ENCODE results near the gene WWTR1.

WWTR1 gene

DNA sequence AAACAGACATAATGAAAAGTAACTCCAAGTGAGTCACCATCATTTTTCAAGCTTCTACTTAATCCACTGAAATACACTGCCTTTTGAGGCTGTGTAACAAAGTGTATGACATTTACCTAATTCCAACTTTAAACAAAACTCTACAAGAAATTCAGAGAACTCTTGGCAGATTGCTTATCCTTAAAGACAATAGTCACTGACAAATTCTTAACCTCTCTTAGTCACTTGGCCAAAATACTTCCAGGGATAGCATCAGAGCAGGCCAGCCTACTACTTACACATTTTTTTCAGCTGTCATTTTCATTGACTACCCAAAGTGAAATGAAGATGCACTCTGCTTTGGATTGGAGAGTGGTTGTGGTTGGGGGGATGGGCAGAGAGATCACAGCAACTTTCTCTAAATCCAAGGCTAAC is 3.6 kb downstream of the WWTR1 start:
- no peak for DNase-seq

GRCh38 chr3:149653564-149653963 is 4.3 kb downstream of the WWTR1 start:
- DNase-seq = no peak

DNA sequence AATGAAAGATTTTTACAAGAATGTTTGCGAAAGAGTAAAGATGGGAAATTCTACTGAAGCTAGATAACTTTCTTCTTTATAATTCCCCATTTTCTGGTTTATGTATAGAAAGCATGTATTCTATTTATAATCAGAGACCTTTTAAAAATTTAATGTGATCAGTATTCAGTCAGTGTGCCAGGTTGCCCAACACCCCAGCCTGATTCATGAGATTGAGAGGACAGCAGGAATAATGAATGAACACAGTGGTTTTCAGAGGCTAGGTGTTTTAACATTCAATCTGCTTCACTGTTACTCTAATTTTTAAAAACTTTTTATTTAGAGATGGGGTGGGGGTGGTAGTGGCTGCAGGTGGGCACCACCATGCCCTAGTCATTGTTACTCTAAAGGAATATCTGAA is 4.7 kb downstream of the WWTR1 start:
- DNase-seq = no peak

- DNase-seq = no peak
These were observed 7.0 kb downstream of the WWTR1 start for GRCh38 chr3:149650828-149651227.

GRCh38 chr3:149648525-149648924 is 9.3 kb downstream of the WWTR1 start:
- no peak for DNase-seq

GRCh38 chr3:149647812-149648211 is 10.0 kb downstream of the WWTR1 start:
- DNase-seq = no peak

DNA sequence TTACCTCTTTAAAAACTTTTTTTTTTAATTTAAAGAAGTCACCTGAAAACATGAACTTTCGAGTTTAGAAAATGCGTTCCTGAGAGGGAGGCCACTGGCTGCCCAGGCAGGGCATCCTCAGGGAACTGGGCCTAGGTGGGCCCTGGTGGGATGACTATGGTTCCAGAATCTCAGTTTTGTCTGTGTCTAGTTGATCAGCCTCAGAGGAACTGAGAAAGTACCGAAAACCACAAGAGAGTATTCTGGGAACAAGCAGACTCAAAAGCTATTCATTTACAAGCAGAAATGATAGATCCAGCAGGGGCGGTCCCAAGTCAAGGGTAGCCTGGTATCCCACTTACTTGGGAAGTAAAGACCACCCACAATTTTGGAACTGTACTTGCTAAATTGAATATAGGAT is 10.5 kb downstream of the WWTR1 start:
- DNase-seq = no peak

GRCh38 chr3:149646181-149646766 is 11.6 kb downstream of the WWTR1 start:
- DNase-seq = no peak

- no peak for DNase-seq
These were observed 13.9 kb downstream of the WWTR1 start for GRCh38 chr3:149643963-149644362.

GRCh38 chr3:149643482-149643798 is 14.4 kb downstream of the WWTR1 start:
- DNase-seq = no peak

GRCh38 chr3:149640976-149641728 is 16.7 kb downstream of the WWTR1 start:
- DNase-seq = no peak

DNA sequence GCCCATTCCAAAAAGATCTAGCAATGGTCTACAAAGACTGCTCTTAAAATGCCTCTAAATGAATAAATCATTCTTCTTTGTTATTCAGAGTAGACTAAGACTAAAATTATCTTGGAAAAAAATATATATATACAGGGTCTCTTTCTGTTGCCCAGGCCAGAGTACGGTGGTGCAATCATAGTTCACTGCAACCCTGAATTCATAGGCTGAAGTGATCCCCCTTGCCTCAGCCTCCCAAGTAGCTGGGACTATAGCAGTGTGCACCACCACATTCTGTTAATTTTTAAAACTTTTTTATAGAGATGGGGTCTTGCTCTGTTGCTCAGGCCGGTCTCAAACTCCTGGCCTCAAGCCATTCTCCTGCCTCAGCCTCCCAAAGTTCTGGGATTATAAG is 18.7 kb downstream of the WWTR1 start:
- no peak for DNase-seq

DNA sequence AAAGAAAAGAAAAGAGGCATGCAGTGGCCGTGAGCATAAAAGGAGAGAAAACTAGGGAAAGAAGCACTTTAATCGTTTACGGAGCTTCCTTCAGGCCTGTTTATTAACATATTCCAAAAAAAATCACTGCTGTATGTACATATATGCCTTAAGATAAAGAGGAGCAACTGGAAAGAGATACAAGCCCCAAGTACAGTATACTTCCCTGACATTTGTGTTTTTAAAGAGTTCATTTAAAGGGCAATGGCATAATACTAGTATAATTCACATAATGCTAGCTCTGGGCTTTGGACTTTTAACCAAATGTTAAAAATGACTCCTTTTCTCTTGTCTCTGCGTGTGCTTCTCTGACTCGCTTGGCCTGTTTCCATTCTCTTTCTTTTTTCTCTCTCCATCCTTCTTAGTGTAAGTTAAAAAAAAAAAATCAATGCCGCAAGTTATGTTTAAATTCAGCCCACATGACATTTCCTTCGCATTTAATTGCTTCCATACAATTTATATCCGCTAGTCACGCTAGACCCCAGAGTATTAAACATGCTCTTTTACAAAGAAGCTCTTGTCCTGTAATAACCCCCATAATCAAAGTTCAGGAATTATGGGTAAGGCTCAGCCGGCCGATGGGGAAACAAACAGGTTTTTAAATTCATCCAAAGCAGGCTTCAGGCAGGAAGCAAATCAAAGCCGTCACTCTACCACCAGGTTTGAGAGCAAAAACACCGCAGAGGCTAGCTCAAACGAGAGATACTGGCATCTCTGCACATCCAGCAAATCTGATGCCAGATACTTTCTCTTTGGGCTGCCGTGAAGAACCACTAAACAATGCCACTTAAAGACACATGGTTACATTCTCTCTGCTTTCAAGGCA is 19.4 kb downstream of the WWTR1 start:
- DNase-seq = no peak

DNA sequence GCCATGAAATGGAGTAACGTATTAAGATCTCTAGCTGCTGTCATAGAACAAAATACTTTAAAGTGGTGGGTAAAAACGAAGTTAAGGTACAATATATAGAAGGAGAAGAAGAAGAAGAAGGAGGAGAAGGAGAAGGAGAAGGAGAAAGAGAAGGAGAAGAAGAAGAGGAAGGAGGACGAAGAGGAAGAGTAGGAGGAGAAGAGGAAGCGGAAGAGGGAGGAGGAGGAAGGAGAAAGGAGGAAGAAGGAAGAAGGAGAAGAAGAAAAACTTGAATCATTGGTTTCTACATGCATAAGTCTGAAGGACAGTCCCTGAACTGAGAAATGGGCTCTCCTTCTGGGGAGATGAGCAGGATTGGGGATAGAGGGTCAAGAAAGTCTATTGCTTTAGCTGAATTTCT is 22.4 kb downstream of the WWTR1 start:
- DNase-seq = no peak

- no peak for DNase-seq
These were observed 23.3 kb downstream of the WWTR1 start for GRCh38 chr3:149634573-149634972.

- no peak for DNase-seq
These were observed 23.8 kb downstream of the WWTR1 start for GRCh38 chr3:149634072-149634471.

GRCh38 chr3:149632225-149632624 is 25.6 kb downstream of the WWTR1 start:
- no peak for DNase-seq

DNA sequence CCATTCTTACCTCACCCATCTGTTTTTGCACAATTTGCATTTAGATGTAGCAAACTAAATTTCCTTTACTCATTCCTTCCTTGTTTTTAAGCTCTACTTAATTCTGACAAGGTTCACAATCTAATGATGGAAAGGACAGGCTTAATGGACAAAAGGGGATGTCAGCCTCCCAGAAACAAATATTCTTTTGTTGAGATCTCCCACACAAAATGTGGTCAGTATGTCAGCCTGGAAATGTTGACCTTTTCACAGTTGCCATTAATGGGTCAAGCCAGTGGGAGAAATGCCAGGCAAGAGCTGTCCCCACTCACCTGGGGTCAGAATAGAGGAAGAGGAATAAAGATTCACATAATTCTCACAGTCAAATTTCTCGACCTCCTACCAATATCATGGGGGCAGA is 27.0 kb downstream of the WWTR1 start:
- no peak for DNase-seq

DNA sequence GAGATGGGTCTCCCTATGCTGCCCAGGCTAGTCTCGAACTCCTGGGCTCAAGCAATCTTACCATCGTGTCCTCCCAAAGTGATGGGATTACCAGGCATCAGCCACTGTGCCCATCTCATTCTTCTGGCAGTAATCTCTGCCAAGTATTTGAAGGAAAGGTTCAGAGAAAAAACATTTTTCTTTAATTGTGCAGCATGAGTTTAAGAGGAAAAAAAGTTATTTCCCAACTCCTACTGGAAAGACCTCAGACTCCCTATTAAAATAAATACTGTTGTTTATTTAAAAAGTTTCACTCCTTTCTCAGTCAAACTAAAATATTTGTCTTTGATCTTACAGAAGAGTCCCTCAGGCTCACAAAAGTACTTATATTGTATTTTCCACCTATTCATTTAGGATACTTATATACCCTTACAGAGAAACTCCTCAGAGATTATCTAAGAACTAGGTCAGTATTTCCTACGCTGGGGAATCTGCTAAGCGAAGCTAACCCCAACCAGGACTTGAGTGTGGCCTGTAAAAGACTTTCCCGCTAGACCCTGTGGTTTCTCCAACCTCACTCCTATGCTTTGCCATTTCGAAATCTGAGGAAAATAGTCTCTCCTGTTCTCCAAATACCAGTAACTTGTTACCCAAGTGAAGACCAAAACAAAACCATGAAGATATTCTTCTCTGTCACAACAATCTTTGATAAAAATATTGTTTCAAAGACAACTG is 28.7 kb downstream of the WWTR1 start:
- no peak for DNase-seq

DNA sequence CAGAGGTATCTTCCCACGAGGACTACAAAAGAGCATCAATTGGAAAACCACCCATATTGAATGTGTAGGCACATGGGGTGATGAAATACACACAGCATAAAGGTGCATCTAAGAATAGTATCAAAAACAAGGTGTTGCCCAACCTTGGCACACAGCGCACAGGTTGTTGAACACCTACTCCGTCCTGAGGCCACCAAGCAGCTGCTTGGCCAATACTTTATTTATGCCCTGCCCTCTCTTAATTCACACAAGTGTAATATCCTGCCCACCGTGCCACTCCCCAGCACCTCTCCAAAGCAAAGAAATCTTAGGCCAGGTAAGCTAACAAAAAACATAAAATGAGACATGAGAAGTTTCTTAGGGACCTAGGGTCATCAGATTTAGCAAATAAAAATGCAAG is 31.2 kb downstream of the WWTR1 start:
- no peak for DNase-seq

DNA sequence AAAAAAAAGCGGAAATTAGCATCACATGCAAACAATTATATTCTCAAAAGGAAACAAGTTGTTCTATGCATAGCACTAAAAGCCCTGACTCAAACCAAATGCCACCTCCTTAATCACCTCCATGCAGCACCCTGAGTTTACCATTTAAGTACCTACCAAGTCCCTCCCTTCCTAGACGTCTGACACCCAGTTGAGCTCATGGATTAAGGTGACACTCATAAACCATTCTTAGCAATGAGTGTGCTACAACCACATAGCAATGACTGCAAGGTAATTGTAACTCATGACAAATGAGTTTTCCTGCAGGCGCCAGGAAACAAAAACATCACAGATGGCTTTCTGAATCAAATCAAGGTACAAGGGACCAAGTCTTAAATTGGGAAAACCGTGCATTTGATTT is 32.0 kb downstream of the WWTR1 start:
- no peak for DNase-seq

DNA sequence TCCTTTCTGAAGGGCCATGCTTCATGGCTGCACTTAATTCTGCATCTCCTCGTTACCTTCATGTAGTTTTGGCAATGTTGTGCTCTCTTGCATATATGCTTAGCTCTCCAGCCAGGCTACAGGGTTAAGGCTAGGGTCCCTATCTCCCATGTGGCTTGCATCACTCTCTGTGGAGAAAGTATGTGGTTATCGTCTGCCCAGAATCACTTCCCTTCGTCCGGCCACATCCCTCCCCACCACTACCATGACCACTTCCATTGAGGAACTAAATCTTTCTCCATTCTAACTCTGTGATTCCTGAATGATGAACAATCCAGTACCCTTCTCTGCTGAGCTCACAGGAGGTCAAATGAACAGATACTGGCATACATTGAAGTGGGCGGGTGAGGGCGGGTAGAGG is 34.0 kb downstream of the WWTR1 start:
- no peak for DNase-seq

DNA sequence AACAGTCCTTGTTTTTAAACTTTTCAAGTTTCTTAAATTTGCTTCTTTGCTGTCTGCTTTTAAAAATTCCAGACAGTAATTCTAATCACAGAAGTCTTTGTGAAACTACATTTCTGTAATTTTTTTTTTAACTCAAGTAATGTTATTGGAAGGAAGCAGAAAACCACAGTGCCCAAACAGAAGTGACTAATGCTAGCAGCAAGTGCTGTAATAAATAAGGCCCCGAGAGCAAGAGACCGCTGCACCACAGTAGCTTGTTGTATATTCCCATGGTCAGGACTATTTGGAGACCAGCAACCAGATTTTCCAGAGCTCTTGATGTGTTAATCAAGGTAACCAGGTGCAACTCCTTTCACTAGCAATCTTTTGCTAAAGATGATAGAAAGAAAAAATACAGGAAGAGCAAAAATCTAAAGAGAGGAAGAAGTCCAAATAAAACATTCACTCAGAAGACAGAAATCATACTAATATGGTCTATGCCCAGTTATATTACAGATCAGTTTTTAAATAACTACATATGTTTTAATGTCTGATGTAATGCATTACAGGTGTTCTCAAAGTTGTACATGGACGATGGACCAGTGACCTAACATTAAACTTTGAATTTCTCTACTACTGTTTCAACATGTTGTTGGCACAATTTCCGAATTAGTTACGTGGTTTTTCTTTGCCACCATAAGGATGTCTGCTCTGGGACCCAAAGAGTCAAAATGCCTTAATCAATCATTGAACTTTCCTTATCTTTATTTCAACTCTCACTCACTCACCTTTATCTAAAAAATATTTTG is 36.4 kb downstream of the WWTR1 start:
- DNase-seq = peak; percentile 4

Measured in stimulated activated CD4-positive, alpha-beta T cell treated with anti-CD3 and anti-CD28 coated beads, Interleukin-15, amount 100 ng/mL, for 24 hours (primary cell).